Activated T-helper 1 cell treated with anti-CD3 and anti-CD28 coated beads, Interleukin-2, amount 50 U/mL, for 16 hours (primary cell): Measurements from ENCODE around the gene ALAS1.

Experiments used
- DNase-seq, 2 donors: peaks; one replicate each; pipeline ENCODE4 v3.0.0-alpha.2; 2020; ENCODE audit warnings: low read depth in 1 of 2, low spot score in 1 of 2

ALAS1 gene

GRCh38 chr3:52233968-52234367 lies 36.0 kb downstream of the ALAS1 start:
- DNase-seq, result no peak

- DNase-seq, result no peak
Measured at GRCh38 chr3:52234516-52235447, 36.8 kb downstream of the ALAS1 start.

DNA sequence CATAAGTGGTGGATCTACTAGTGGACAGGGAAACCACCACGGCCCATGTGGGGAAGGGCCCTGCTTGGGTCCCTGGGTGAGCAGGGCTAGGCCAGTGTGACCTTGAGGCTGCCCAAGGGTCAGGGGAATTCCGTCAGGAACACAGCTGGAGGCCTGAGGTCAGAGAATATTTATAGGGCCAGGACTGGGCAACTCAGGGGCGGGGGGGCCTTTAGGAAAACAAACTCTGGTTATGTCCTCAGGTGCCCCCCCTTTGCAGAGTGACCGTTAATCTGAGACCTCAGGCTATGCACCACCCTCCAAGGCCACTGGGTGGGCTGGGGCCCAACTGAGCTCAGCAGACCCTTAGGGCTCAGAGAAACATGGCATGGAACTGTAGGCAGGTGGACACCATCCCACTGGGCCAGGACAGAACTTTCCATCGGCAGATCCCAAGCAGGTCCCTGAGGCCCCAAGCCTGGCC lies 38.5 kb downstream of the ALAS1 start:
- no peak for DNase-seq

- no peak for DNase-seq
Measured at GRCh38 chr3:52237006-52237656, 39.2 kb downstream of the ALAS1 start.

GRCh38 chr3:52237657-52238172 lies 39.8 kb downstream of the ALAS1 start:
- DNase-seq, result no peak

DNA sequence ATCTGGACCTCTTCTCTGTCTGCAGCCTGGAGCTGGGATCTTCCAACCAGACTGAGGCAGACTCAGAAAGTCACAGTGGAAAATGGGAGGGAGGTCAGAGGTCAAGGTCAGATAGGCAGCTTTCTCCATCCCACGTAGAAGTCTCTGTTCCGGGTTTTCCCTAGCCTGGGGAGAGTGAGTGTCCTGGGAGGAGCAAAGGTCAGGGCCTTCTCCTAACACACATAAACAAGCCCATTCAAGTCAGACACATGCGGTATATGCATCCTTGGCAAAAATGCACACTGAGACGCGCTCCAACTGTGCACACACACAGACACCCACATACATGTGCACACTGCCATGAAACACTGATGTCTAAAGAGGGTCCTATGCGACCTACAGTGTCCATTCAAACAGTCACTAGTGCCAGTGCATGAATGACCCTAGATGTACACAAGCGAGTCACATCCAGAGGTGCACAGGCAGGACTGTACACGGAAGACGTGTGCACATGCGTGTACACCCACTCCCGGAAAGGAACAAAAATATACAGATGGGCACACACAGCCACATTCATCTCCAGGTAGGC lies 40.3 kb downstream of the ALAS1 start:
- DNase-seq, result no peak

- peak; percentile 55 to 85 for DNase-seq
Measured at GRCh38 chr3:52238761-52239701, 41.1 kb downstream of the ALAS1 start, which contains the start of gene TWF2. Gene TWF2, minus strand, starts transcription at chr3:52239158. Its CDS starts 142 bp downstream, at chr3:52239016.

- DNase-seq, result no peak
Measured at GRCh38 chr3:52240059-52240885, 42.3 kb downstream of the ALAS1 start.

- DNase-seq, result no peak
Measured at GRCh38 chr3:52240886-52241370, 43.0 kb downstream of the ALAS1 start.

- no peak for DNase-seq
Measured at GRCh38 chr3:52242039-52242438, 44.1 kb downstream of the ALAS1 start.

- DNase-seq, result no peak
Measured at GRCh38 chr3:52243791-52244628, 46.0 kb downstream of the ALAS1 start.

DNA sequence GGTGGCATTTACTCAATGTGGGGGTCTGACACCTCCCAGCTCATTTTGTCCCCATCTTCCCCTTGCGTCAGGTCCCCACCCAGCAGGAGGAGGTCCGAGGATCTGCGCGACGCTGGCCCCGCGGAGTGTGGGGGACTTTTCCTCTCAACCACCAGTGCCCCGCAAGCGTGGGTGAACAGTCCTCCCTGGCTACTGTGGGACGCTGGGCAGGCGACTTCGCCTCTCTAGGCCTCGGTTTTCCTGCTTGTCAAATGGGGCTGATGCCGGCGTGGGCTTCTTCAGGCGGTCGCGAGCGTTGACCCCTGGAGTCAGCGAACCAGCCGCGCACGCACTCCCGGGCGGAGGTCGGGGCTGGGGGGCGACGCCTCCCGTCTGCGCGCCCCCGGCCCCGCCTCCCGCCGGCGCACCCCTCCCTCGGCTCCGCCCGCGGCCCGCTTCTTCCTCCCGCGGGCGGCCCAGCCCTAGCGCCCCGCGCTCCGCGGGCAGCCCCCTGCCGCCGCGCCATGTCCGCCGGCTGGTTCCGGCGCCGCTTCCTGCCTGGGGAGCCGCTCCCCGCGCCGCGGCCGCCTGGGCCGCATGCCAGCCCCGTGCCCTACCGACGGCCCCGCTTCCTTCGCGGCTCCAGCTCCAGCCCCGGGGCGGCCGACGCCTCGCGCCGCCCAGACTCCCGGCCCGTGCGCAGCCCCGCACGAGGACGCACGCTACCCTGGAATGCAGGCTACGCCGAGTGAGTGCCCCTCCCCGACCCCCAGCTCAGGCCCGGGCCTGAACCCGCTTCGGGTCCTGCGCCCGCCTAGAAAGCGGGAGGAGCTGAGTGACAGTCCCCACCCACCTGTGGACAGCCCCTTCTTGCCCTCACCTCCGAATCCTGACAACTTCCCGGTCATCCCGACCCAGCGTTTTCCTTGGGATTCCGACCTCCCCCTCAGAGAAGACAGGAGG lies 47.6 kb downstream of the ALAS1 start, which contains the start of gene PPM1M:
PPM1M (plus strand) TSS at position 438 of the 942 bp plus-strand sequence; CDS start at position 504, 66 bp downstream.
- peak in 1 of 2 donors; percentile 62 for DNase-seq

GRCh38 chr3:52246264-52246620 lies 48.3 kb downstream of the ALAS1 start:
- no peak for DNase-seq

GRCh38 chr3:52246728-52247408 lies 48.9 kb downstream of the ALAS1 start:
- no peak for DNase-seq

DNA sequence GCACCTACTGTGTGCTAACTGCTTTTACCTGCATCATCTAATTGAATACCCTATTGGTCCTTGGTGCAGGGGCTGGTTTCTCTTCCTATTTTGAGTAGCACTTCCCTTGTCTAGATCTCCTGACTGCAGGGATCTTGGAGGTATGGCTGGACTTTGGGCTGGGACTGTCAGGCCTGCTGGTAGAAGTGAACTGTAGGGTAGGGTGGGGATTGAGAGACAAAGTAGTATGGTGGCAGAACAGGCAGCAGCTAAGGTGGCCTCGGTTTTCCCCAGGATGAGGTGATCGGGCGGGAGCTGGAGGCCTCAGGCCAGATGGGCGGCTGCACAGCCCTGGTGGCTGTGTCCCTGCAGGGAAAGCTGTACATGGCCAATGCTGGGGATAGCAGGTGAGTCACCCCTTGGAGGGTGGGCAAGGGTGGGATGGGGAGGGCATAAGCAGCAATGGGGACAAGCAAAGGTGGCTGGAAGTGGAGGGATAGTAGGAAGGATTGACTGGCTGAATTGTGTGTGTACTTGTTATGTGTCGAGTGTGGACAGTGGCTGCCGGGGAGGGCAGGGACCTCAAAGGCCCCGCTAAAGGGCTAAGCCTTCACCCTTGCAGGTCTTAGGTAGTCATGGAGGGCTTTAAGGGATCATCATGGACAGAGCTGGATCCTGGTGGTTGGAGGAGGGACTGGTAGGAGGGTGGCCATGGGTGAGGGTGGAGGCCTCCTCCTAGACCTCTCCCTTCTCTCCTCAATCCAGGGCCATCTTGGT lies 49.6 kb downstream of the ALAS1 start:
- DNase-seq, result no peak

DNA sequence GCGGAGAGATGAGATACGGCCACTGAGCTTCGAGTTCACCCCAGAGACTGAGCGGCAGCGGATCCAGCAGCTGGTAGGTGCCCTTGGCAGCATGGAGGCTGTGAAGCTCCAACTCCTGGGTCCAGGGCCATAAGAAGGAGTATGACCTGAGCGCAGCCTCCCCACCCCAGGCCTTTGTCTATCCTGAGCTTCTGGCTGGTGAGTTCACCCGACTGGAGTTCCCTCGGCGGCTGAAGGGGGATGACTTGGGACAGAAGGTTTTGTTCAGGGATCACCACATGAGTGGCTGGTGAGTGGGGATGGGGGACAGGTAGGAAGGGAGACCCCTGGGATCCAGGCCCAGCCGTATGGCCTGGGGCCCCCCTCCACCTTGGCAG lies 50.2 kb downstream of the ALAS1 start:
- no peak for DNase-seq
